Gastrocnemius medialis (tissue), 4 donors: ENCODE measurements around the gene OTUD1. TPM values are rescaled to one million over a fixed set of nuclear protein-coding genes. Genes with fewer than 3 reads are reported as not detected.

Source experiments
- ATAC-seq, 2 donors: fragments of 150-250 bp; one replicate each; pipeline ENCODE4 v1.9.1; 2016
- DNase-seq, 2 donors: peaks; one replicate each; pipeline ENCODE4 v3.0.0-alpha.2; 2019
- H3K27ac ChIP-seq, 4 donors: fragments of 200-600 bp; sonication (generic); 1 replicate in 1 of 4; 2 replicates in 3 of 4; pipeline ENCODE4 v1.5.1; 2016 to 2018; ENCODE audit warnings: mild to moderate bottlenecking in 2 of 4, moderate library complexity in 1 of 4
- H3K27me3 ChIP-seq, 3 donors: fragments of 200-600 bp; sonication (generic) in 2 of 3; 1 replicate in 1 of 3; 2 replicates in 2 of 3; pipeline versions ENCODE4 v1.5.1 to v1.6.0; 2016 to 2019; ENCODE audit warnings: mild to moderate bottlenecking in 1 of 3, moderate library complexity in 1 of 3
- H3K36me3 ChIP-seq, 2 donors: fragments of 200-600 bp; sonication (generic) in 1 of 2; one replicate each; pipeline ENCODE4 v1.5.1; 2017 to 2018
- H3K4me1 ChIP-seq, 2 donors: fragments of 200-600 bp; sonication (generic) in 1 of 2; one replicate each; pipeline ENCODE4 v1.5.1; 2016 to 2017; ENCODE audit warnings: mild to moderate bottlenecking in 2 of 2
- H3K4me3 ChIP-seq, 4 donors: fragments of 200-600 bp; sonication (generic) in 3 of 4; 1 replicate in 1 of 4; 2 replicates in 3 of 4; pipeline ENCODE4 v1.5.1; 2016 to 2019; ENCODE audit warnings: mild to moderate bottlenecking in 2 of 4
- H3K9me3 ChIP-seq, 3 donors: fragments of 200-600 bp; sonication (generic) in 2 of 3; 1 replicate in 1 of 3; 2 replicates in 2 of 3; pipeline ENCODE4 v1.5.1; 2016 to 2019
- POLR2A ChIP-seq, 2 donors: fragments of 450-650 bp; IDR thresholded peaks; one replicate each; pipeline ENCODE4 v1.6.1; 2017; ENCODE audit warnings: antibody characterized with exemption in 2 of 2, mild to moderate bottlenecking in 2 of 2, moderate library complexity in 2 of 2
- in situ Hi-C, 4 donors: fragments of 200-750 bp; cut with MboI; loops; one replicate each; pipeline versions ENCODE4 v1.15.0 to v1.8.0; 2017; ENCODE audit warnings: low sequenced_read_pairs in 4 of 4
- intact Hi-C: fragments of 100-400 bp; cut with DNase I; formaldehyde crosslinking; loops from one replicate; pipeline ENCODE4 v1.15.1; 2023; ENCODE audit warnings: low total_unique reads
- total RNA-seq, 4 donors: library from RNA; depleted of rRNA; stranded (reverse); fragments of >200 nt; gene quantifications; one replicate each; pipeline versions ENCODE4 v1.1.0 to v1.2.3, GENCODE V29; 2016
- TF ChIP-seq, protein P1 (sequence below), 5 experiments: fragments of 450-650 bp in 3 of 5; fragments of 200-600 bp in 2 of 5; sonication (generic) in 2 of 5; IDR thresholded peaks in 4 of 5; conservative IDR thresholded peaks in 1 of 5; 1 replicate in 4 of 5; 2 replicates in 1 of 5; pipeline ENCODE4 v1.5.1; 2016 to 2019; ENCODE audit warnings: antibody characterized with exemption in 5 of 5, mild to moderate bottlenecking in 3 of 5, moderate library complexity in 3 of 5

OTUD1 gene
- total RNA-seq, 4 donors from 2014 or later: 5.3 to 16.9 (median 7.7) TPM

DNA sequence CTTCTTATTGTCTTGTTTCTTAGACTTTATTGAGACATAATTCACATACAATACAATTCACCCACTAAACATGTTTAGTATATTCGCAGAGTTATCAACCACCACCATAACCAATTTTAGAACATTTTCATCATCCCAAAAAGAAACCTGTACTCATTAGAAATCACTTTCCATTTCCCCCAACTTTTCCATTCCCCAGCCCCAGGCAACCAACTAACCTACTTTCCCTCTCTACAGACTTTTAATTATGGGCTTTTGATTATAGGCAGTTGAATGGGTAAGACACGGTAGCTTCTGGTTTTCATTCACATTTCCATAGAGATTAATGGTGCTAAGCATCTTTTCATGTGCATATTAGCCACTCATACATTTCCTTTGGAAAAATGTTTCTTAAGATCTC lies 24.2 kb upstream of the OTUD1 start:
- in situ Hi-C loops: no loop called here
- no peak for ATAC-seq
- Histone ChIP-seq H3K27ac (no peak overlapping the region), H3K9me3 (no peaks in the 10 kb centered on the region), H3K27me3 (no peaks in the 10 kb centered on the region), H3K4me1 (peaks cover 0 to 10% of the 10 kb centered on the region in 2 donors), H3K36me3 (no peaks in the 10 kb centered on the region), H3K4me3 (no peak overlapping the region)
- DNase-seq: no peak
- TF ChIP-seq, protein P1, sequence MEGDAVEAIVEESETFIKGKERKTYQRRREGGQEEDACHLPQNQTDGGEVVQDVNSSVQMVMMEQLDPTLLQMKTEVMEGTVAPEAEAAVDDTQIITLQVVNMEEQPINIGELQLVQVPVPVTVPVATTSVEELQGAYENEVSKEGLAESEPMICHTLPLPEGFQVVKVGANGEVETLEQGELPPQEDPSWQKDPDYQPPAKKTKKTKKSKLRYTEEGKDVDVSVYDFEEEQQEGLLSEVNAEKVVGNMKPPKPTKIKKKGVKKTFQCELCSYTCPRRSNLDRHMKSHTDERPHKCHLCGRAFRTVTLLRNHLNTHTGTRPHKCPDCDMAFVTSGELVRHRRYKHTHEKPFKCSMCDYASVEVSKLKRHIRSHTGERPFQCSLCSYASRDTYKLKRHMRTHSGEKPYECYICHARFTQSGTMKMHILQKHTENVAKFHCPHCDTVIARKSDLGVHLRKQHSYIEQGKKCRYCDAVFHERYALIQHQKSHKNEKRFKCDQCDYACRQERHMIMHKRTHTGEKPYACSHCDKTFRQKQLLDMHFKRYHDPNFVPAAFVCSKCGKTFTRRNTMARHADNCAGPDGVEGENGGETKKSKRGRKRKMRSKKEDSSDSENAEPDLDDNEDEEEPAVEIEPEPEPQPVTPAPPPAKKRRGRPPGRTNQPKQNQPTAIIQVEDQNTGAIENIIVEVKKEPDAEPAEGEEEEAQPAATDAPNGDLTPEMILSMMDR (IDR thresholded peaks at IDR 0.05 in 4 of 5, conservative IDR thresholded peaks at IDR 0.05 in 1 of 5): no peak
- no peak for TF ChIP-seq POLR2A (IDR thresholded peaks at IDR 0.05)
- intact Hi-C loops: no loop called here

DNA sequence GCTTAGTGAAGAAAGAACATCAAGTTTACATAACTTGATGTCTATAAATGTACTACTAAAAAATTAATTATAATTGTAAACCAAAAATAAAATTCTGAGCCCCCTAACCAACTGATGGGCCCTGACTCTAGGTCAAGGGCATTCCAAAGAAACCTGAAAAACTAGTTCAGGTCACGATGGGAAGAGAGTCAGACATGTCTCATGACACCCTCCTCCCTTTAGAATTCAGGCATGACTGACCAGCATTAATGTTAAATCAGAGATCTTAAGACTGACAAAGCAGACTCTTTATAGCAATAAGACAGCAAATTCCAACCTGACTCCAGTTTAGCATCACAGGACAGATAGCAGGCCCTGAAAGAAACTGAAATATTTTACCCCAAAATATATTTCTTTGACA lies 21.6 kb upstream of the OTUD1 start:
- no peak overlapping the region for H3K27ac ChIP-seq
- H3K27me3 ChIP-seq: no peaks in the 10 kb centered on the region
- peaks cover 0 to 4% of the 10 kb centered on the region in 2 donors for H3K4me1 ChIP-seq
- in situ Hi-C loops (no loop called here), intact Hi-C loops (no loop called here)
- H3K4me3 ChIP-seq: no peak overlapping the region
- no peak for TF ChIP-seq POLR2A (IDR thresholded peaks at IDR 0.05)
- TF ChIP-seq, protein P1 (IDR thresholded peaks at IDR 0.05 in 4 of 5, conservative IDR thresholded peaks at IDR 0.05 in 1 of 5): no peak
- ATAC-seq: no peak
- no peak for DNase-seq
- no peaks in the 10 kb centered on the region for H3K36me3 ChIP-seq
- H3K9me3 ChIP-seq: no peaks in the 10 kb centered on the region

DNA sequence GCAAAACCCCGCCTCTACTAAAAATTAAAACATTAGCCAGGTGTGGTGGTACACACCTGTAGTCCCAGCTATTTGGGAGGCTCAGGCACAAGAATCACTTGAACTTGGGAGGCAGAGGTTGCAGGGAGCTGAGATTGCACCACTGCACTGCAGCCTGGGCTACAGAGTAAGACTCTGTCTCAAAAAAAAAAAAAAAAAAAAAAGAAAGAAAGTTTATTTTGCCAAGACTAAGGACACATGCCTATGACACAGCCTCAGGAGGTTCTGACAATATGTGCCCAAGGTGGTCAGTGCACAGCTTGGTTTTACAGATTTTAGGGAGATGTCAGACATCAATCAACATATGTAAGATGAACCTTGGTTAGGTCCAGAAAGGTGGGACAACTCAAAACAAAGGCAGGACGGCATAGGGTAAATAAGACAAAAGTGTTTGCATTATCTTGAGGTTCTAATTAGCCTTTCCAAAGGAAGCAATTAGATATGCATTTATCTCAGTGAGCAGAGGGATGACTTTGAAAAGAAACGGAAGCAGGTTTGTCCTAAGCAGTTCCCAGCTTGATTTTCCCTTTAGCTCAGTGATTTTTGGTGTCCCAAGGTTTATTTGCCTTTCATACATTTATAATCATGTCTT lies 20.7 kb upstream of the OTUD1 start:
- H3K4me3 ChIP-seq: no peak overlapping the region
- H3K4me1 ChIP-seq: no peaks in the 10 kb centered on the region
- no peaks in the 10 kb centered on the region for H3K9me3 ChIP-seq
- no peaks in the 10 kb centered on the region for H3K36me3 ChIP-seq
- in situ Hi-C loops (no loop called here), intact Hi-C loops (no loop called here)
- DNase-seq (no peak), ATAC-seq (no peak)
- TF ChIP-seq, protein P1 (IDR thresholded peaks at IDR 0.05 in 4 of 5, conservative IDR thresholded peaks at IDR 0.05 in 1 of 5): no peak
- TF ChIP-seq POLR2A (IDR thresholded peaks at IDR 0.05): no peak
- H3K27ac ChIP-seq: no peak overlapping the region
- no peaks in the 10 kb centered on the region for H3K27me3 ChIP-seq

DNA sequence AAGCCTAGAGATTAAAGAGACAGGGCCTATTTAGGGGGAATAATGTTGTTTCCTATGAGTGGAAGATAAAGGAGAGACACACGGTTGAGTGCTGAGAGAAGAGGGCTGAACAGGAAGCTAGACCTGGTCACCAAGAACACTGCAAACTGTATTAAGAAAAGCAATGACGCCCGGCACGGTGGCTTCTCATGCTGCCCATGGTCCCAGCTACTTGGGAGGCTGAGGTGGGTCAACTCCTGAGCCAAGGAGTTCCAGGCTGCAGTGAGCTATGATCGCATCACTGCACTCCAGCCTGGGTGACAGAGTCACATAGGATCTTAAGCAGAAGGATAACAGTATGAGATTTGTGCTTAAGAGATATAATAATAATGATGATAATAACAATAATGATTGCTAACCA lies 19.7 kb upstream of the OTUD1 start:
- no peaks in the 10 kb centered on the region for H3K36me3 ChIP-seq
- ATAC-seq: no peak
- intact Hi-C loops: no loop called here

More for the DNA sequence above, 19.7 kb upstream of the OTUD1 start:
- no peak overlapping the region for H3K27ac ChIP-seq
- TF ChIP-seq, protein P1 (IDR thresholded peaks at IDR 0.05 in 4 of 5, conservative IDR thresholded peaks at IDR 0.05 in 1 of 5): no peak
- no peak for TF ChIP-seq POLR2A (IDR thresholded peaks at IDR 0.05)
- H3K4me3 ChIP-seq: no peak overlapping the region
- H3K27me3 ChIP-seq: no peaks in the 10 kb centered on the region
- no peaks in the 10 kb centered on the region for H3K9me3 ChIP-seq
- in situ Hi-C loops: no loop called here
- no peaks in the 10 kb centered on the region for H3K4me1 ChIP-seq
- DNase-seq: no peak
